HG03571 (cell line): ENCODE data around the gene RABL2A.
"Not testable (repeated sequence)": the region's sequence is repeated elsewhere in the genome, so short reads cannot be mapped to it uniquely, and the experiment has no call there.

Source experiments
- ATAC-seq: cut with Tn5 transposase; IDR thresholded peaks from one replicate; pipeline ENCODE4 v1.9.1; 2021; ENCODE audit not compliant: unreplicated experiment

Gene RABL2A

GRCh38 chr2:113677330-113677729 is 50.3 kb downstream of the RABL2A start:
- no peak for ATAC-seq

GRCh38 chr2:113679457-113679856 is 52.4 kb downstream of the RABL2A start:
- no peak for ATAC-seq

GRCh38 chr2:113685471-113685870 is 58.4 kb downstream of the RABL2A start:
- no peak for ATAC-seq

GRCh38 chr2:113686537-113686936 is 59.5 kb downstream of the RABL2A start:
- ATAC-seq: no peak

GRCh38 chr2:113690871-113691270 is 63.8 kb downstream of the RABL2A start:
- ATAC-seq: not testable (repeated sequence)
